Skeletal muscle cell (primary cell): ENCODE results near the gene DET1.
"Not testable (repeated sequence)": the region's sequence is repeated elsewhere in the genome, so short reads cannot be mapped to it uniquely, and the experiment has no call there.

Experiments
- DNase-seq: peaks from one replicate; pipeline ENCODE4 v3.0.0-alpha.2; 2010; ENCODE audit warnings: low read depth
- H3K4me3 ChIP-seq: 2 replicates; pipeline ENCODE4 v1.5.1; 2011; ENCODE audit warnings: low read depth, mild to moderate bottlenecking, control low read depth, low read length, moderate library complexity

The DET1 gene

DNA sequence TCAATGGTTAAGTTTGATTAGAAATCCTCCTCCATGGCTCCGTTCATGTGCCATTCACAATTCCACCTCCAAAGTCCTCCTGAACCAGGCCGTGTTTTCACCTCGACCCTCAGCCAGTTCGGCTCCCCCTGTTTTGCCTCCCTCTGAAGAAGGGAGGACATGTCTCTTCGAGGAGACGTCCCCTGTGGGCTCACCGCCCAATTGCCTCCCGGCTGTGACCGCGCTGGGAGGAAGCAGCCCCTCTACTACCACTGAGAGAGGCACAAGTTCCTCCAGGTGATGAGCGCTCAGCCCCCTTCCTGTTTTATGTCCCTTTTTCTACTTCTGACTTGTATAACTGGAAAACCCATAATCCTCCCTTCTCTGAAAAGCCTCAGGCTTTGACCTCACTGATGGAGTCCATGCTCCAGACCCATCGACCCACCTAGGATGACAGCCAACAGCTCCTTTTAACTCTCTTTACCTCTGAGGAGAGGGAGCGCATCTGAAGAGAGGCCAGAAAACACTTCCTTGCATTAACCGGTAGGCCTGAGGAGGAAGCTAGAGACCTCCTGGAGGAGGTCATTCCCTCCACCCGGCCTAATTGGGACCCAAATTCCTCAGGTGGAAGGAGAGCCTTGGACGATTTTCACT, 4.7 kb downstream of the DET1 start:
- no peak overlapping the region for H3K4me3 ChIP-seq
- DNase-seq = no peak

DNA sequence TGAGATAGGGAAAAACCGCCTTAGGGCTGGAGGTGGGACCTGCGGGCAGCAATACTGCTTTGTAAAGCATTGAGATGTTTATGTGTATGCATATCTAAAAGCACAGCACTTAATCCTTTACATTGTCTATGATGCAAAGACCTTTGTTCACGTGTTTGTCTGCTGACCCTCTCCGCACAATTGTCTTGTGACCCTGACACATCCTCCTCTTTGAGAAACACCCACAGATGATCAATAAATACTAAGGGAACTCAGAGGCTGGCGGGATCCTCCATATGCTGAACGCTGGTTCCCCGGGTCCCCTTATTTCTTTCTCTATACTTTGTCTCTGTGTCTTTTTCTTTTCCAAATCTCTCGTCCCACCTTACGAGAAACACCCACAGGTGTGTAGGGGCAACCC, 5.4 kb downstream of the DET1 start:
- not testable (repeated sequence) for DNase-seq

DNA sequence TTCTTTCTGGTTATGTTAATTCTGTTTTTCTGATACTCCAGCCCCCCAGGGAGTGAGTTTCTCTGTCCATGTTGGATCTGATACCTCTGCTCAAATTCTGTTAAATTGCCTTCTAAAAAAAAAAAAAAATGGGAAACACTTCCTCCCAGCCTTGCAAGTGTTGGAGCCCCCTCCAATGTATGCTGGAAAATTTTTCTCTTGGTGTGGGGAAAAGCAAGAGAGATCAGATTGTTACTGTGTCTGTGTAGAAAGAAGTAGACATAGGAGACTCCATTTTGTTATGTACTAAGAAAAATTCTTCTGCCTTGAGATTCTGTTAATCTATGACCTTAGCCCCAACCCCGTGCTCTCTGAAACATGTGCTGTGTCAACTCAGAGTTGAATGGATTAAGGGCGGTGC, 6.1 kb downstream of the DET1 start:
- DNase-seq, H3K4me3 ChIP-seq: not testable (repeated sequence)

More for the DNA sequence above, 5.4 kb downstream of the DET1 start:
- H3K4me3 ChIP-seq = not testable (repeated sequence)

DNA sequence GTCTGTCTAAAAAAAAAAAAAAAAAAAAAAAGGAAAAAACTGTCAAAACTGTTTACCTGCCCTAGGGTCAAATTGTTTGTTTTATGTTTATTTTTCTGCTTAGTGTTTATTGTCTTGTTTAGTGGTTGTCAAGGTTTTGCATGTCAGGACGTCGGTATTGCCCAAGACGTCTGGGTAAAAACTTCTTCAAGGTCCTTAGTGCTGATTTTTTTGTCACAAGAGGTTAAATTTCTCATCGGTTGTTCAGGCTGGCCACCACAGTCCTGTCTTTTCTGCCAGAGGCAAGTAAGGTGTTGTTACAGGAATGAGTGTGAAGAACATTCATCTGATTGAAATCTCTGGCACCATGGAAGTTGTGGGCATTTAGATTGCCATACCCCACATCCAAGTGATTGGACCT, 7.0 kb downstream of the DET1 start:
- H3K4me3 ChIP-seq = no peak overlapping the region
- DNase-seq = no peak

DNA sequence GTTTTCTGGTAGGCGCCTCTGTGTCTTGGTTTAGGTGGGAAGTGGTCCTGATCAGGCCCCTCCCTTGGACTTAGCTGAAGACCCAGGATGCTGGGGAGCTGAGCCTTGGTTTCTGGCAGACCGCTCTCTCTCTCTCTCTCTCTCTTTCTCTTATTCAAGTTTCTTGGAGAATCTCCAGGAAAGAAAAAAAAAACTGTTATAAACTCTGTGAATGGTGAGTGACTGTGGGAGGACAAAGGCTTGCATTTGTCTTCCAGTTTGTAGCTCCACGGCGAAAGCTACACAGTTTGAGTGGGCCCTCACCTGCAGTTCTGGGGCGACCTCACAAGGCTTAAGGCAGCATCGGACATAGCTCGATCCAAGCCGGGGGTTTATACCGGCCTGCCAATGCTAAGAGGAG, 7.5 kb downstream of the DET1 start:
- H3K4me3 ChIP-seq = no peak overlapping the region
- no peak for DNase-seq

DNA sequence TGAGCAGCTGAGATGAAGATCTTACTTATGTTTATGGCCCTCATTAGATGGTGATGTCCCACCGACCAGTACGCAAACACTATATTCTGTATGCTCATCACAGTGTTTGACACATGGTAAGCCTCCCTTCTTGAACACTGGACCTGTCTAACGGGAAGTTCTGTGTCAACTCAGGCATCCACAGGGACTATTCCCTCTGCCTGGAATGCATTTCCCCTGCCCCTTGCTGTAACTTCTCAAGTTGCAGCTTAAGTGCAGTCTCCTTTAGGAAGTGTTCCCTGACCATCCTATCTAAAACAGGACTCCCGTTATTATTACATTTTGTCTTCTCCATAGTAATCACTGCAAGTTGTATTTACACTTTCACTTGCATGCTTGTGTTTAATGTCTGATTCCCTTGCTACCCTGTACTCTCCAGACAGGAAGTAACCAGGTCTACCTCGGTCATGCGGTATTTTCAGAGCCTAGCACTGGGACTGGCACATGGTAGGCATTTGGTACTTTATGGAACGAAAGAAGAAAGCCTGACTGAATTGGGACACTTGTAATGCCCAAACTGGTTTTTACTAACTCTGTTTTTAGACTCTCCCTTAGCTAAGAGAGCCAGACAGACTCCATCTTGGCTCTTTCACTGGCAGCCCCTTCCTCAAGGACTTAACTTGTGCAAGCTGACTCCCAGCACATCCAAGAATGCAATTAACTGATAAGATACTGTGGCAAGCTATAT, 8.7 kb downstream of the DET1 start:
- no peak overlapping the region for H3K4me3 ChIP-seq
- no peak for DNase-seq

DNA sequence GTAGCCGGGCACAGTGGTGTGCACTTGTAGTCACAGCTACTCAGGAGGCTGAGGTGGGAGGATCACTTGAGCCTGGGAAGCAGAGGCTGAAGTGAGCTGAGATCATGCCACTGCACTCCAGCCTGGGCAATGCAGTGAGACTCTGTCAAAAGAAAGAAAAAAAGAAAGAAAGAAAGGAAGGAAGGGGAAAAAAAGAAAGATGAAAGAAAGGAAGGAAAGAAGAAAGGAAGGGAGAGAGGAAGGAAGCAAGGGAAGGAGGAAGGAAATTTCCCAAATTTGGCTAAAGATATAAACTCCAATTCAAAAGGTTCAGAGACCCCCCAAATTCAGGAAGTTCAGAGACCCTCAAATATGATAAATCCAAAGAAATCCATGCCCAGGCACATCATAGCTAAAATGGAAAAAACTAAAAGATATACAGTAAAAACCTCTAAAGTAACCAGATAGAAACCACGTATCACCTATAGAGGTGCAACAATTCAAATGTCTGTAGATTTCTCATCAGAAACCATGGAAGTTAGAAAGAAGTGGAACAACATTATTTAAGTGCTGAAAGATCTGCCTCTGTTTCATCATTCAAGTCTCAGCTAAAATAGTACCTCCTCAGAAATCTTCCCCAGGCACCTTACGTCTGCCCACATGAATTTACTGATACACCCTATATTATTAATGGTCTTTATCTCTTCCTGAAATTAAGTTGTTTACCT, 10.7 kb downstream of the DET1 start:
- no peak overlapping the region for H3K4me3 ChIP-seq
- DNase-seq = no peak

DNA sequence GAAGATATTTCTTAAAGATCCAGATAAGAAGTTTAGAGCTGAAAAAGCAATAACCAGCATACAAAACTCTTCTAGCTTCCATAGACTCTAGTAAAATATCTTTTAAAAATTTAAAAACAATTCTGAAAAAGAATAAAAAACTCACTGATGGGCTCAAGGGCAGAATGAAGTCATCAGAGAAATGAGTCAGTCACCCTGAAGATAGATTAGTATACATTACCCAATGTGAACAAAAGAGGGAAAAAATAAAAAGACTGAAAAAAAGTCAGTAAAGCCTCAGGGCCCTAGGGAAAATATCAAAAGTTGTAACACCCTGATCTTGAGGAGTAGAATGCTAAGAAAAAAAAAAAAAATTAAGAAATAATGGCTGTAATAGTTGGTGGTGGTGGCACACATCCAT, 11.4 kb downstream of the DET1 start:
- H3K4me3 ChIP-seq = no peak overlapping the region
- no peak for DNase-seq

DNA sequence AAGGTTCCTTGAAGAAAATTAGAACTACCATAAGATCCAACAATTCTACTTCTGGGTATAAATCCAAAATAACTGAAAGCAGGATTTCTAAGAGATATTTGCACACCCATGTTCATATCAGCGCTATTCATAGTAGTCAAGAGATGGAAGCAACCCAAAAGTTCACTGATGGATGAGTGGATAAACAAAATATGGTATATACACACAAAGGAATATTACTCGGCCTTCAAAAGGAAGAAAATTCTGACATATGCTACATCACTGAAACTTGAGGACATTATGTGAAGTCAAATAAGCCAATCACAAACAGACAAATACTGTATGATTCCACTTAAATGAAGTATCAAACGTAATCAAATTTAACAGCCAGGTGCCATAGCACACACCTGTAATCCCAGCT, 13.1 kb downstream of the DET1 start:
- no peak for DNase-seq
- H3K4me3 ChIP-seq = no peak overlapping the region

DNA sequence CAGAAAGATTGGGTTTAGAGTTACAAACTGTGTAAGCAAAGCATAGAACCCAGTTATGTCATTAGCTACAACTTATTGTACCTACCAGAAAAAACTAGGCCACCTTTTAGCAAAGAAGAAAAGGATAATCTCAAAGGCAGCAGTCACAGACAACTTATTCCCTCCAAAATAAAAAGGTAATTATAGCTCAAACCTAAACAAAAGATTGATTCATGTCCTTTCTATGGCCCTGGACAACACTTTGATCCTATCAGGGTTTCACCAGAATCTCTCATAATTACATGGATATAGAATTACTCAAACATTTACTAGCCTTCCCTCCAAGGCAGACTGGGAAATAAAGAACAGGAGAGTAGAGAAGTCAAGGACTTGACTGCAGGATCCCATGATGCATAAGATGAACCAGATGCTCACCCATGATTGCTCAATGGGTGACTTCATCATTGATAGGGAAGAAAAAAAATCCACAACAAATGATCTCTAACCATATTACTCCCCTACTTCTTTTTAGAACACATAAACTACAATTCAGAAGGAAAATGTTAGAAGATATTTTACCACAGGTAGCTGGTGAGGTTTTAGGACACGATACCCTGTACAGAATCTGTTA, 17.4 kb downstream of the DET1 start:
- DNase-seq = no peak
- H3K4me3 ChIP-seq = no peak overlapping the region

DNA sequence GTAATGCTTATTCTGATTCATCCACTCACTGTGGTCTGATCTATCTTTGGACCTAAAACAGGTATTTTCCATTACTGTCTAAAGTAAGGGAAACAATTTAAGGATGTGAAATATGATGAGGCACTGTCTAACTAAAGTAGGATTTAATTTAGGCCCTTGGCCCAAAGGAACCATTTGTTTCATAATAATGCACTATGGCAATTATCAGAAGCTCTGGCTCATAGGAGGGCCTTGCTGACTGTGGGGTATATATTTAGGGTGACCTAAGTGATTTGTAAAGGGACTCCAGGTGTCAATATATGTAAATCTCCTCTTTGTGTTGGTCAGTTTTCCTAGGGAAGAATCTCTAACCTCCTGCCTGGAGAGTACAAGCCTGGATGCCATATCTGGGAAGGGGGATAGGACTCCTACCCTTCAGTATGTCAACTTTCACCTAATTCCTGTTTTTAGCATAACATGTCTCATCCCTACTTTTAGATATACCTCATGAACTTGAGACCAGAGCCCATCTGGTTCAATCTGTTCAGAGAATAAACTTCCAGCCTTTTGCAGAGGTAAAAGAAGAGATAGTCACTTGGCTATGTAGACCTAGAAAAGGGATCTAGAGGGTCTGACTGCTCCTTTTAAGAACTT, 20.1 kb downstream of the DET1 start:
- no peak for DNase-seq

DNA sequence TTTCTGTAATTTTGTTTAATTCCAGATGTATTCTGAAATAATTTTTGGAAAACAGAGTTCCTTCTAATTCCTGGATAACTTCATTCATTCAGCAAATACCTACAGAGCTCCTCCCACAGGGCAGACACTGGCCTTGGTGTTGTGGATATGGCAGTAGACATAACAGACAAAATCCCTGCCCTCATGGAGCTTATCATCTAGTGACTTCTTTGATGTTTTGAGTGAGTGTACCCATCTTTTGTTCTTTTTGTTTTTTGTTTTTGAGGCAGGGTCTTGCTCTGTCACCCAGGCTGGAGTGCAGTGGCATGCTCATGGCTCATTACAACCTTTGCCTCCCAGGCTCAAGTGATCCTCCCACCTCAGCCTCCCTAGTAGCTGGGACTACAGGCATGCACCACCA, 21.1 kb downstream of the DET1 start:
- DNase-seq = no peak
- no peak overlapping the region for H3K4me3 ChIP-seq

More for the DNA sequence above, 20.1 kb downstream of the DET1 start:
- H3K4me3 ChIP-seq = no peak overlapping the region

DNA sequence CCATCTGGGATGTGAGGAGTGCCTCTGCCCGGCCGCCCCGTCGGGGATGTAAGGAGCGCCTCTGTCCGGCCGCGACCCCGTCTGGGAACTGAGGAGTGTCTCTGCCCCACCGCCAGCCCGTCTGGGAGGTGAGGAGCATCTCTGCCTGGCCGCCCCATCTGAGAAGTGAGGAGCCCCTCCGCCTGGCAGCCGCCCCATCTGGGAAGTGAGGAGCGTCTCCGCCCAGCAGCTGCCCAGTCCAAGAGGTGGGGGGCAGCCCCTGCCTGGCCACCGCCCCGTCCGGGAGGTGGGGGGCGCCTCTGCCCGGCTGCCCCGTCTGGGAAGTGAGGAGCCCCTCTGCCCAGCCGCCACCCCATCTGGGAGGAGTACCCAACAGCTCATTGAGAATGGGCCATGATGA, 22.4 kb downstream of the DET1 start:
- not testable (repeated sequence) for H3K4me3 ChIP-seq, DNase-seq

DNA sequence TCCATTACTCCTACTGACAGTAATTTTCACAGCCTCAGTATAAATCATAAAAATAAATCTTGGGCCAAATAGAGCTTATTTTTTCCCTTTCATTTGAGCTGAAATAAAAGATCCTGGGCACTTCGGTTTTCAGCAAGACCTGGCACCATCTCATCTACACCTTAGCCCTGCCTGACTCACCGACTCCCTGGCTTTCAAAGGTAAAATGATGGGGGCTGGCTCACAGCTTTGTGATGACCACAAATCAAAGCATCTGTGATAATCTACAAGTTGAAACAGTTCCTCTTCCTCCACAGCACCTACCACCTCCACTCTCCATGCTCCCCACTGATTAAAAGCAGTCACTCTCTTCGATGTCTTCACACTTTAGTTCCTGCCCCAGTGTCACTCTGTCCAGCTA, 27.6 kb downstream of the DET1 start:
- H3K4me3 ChIP-seq = no peak overlapping the region
- no peak for DNase-seq

DNA sequence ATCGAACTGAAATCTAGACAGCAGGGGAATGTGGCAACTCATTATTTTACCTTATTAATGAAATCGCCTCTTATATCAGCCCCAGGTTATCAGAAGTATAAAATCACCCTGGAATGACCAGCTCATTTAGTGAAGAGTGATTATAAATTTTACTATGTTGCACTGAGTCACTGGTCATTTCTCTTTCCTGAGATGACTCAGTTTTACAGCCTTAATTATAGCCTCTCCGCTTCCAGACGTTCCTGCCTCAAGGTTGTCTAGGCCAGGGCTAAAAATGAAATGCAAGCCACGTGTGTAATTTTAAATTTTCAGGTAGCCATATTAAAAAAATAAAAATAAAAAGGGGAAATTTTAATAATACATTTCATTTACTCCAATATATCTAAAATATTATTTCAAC, 33.3 kb downstream of the DET1 start:
- H3K4me3 ChIP-seq = no peak overlapping the region

DNA sequence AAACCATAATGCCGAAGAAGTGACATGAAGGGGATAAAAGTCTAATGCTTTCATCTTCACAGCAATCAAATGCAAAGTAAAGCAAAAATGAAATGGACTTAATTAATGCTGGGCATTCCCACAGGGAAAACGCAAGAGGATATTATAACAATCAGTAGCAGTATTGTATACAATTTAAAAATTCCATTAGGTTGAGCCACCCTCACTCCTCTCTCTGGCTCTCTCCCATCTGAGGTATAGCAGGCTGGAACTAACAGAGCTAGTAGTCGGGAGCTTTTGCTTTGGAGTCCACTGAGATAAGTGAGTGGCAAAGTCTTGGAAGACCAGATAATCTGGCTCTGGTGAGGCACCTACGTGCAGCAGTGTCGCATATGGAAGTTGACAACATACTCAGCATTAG, 33.9 kb downstream of the DET1 start:
- no peak for DNase-seq
- no peak overlapping the region for H3K4me3 ChIP-seq

More for the DNA sequence above, 33.3 kb downstream of the DET1 start:
- DNase-seq = no peak

DNA sequence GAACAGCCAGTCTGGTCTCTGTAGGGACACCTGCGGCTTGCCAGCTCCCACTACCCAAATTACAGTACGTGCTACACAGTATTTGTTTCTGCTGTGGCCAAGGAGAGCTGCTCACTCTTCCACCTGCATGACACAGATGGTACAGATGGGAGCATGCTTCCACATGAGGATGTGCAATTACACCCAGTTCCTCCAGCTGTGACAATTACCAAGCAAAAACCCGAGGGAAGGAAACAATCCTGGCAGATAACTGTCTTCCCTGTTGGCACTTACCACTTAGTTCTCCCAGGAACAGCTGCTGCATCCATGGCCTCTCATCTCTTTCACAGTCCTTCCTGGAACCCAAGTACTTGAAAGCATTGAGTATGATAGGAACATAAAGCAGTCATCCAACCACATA, 34.4 kb downstream of the DET1 start:
- no peak overlapping the region for H3K4me3 ChIP-seq
- no peak for DNase-seq

DNA sequence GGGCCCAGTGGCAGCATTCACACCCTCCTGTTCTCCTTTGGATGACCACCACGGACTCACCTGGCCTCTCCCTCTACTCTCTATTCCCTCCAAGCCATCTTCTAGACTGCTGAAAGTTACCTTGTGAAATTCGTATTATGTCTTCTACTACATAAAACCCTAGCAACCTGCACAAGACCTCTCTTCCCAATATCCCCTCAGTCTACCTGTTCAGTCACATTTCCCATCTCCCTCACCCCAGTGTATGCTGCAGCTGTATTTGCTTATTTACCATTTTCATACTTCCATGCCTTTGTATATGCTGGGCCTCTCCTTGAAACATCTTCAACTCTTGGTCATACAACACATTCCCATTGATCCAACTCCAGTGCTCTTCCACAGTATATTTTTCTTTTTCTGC, 35.3 kb downstream of the DET1 start:
- no peak overlapping the region for H3K4me3 ChIP-seq
- no peak for DNase-seq

DNA sequence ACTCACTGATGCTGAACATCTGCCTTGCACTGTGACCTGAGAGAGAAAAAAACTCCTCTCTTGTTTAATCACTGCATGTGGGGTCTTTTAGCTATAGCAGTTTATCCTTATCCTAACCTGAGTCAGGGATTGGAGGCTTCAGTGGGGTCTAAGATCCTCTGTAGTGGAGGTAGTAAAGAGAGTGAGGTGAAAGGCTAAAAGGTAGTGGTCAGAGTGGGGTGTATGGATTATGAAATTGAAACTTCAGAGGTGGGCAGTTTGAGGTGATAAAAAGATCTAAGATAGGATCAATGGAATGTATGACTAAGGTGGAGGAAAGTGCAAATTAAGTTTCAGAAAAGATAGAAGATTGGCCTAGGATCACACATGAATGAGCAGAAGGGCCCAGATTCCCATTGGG, 36.5 kb downstream of the DET1 start:
- H3K4me3 ChIP-seq = no peak overlapping the region
- DNase-seq = no peak

DNA sequence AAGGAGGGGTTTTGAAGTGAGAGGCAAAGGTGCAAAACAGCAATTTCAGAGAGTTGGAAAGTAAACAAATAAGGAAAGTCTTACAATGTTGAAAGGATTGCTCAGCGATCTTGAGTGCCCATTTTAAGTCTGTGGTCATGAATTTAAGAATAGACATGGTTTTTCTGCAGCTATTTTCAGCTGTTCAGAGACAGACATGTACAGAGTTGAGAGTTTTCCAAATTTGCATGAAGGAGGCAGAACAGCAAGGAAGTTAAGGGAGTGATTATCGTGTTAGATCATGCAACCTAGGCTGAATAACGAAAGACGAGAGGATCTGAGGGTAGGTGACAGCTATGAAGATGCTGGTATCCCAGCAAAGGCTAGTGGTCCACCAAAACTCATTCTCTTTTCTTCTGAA, 37.2 kb downstream of the DET1 start:
- H3K4me3 ChIP-seq = no peak overlapping the region
- DNase-seq = no peak
